ENCODE results near the gene UPF1. TPM values are rescaled to one million over a fixed set of nuclear protein-coding genes. Genes with fewer than 3 reads are reported as not detected.
"Not testable (repeated sequence)": the region's sequence is repeated elsewhere in the genome, so short reads cannot be mapped to it uniquely, and the experiment has no call there.

The UPF1 gene
- total and polyA plus RNA-seq, 11 donors: 27.5 to 84.4 (median 38.3) TPM

DNA sequence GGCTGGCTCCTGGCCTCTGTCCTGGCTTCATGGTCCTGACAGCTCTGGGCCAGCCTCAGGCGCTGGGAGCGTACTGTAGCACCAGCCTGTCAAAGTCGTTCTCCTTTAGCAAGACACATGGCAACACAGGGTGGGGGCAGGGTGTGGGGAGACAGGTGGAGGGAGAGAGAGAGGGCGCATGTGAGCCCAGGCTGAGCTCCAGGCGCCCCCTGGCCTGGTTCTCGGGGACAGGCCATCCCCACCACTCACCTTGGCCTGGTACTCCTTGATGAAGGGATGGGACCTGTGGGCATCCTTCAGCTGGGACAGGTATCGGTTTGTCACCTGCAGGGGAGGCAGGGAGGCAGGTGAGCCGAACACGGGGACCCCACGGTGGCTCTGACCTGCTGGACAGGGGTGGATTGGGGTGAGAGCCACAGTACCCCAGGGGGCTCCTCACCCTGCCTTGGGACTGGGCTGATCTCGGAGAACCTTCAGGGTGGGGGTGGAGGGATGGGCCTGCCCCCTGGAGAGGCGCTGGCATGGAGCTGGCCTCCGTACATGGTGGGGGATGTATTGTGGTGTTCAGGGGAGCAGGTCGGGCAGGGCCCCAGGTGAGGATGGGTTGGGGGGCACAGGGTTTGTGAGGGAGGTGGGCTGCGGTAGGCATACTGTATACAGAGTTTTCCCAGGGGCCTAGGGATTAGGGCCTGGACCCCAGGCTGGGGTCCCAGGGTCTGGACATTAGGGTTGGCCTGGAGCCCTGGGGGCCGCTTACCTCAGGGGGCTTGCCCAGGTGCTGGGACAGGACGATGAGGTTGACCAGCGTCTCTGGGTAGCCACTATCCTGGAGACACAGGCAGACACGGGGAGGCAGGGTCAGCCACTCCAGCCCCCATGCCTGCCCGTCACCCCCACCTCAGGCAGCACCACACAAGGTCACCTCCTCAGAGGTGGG lies 68.1 kb downstream of the UPF1 start:
- no peak for ATAC-seq
- Histone ChIP-seq H3K27ac (no peak overlapping the region), H3K4me3 (no peak overlapping the region), H3K36me3 (peaks cover 0 to 52% (median 30%) of the 10 kb centered on the region in 9 donors), H3K27me3 (peaks cover 0 to 15% (median 4%) of the 10 kb centered on the region in 9 donors), H3K9me3 (no peaks in the 10 kb centered on the region), H3K4me1 (peaks cover 0 to 16% (median 7%) of the 10 kb centered on the region in 12 donors)
- DNase-seq: no peak
- 90 to 94% (median 91%) methylated on average over 16 to 20 of the region's 20 CpGs for WGBS, 4 donors
- intact Hi-C loops (cut with DNase I): loop anchor here in 2 of 10 donors (10.0 kb wide), 1 partner anchor 85 kb away; no protein-coding TSS in a partner anchor
- no peak for TF ChIP-seq POLR2A (IDR thresholded peaks at IDR 0.05)
- TF ChIP-seq, protein P1, sequence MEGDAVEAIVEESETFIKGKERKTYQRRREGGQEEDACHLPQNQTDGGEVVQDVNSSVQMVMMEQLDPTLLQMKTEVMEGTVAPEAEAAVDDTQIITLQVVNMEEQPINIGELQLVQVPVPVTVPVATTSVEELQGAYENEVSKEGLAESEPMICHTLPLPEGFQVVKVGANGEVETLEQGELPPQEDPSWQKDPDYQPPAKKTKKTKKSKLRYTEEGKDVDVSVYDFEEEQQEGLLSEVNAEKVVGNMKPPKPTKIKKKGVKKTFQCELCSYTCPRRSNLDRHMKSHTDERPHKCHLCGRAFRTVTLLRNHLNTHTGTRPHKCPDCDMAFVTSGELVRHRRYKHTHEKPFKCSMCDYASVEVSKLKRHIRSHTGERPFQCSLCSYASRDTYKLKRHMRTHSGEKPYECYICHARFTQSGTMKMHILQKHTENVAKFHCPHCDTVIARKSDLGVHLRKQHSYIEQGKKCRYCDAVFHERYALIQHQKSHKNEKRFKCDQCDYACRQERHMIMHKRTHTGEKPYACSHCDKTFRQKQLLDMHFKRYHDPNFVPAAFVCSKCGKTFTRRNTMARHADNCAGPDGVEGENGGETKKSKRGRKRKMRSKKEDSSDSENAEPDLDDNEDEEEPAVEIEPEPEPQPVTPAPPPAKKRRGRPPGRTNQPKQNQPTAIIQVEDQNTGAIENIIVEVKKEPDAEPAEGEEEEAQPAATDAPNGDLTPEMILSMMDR (IDR thresholded peaks at IDR 0.05): no peak

DNA sequence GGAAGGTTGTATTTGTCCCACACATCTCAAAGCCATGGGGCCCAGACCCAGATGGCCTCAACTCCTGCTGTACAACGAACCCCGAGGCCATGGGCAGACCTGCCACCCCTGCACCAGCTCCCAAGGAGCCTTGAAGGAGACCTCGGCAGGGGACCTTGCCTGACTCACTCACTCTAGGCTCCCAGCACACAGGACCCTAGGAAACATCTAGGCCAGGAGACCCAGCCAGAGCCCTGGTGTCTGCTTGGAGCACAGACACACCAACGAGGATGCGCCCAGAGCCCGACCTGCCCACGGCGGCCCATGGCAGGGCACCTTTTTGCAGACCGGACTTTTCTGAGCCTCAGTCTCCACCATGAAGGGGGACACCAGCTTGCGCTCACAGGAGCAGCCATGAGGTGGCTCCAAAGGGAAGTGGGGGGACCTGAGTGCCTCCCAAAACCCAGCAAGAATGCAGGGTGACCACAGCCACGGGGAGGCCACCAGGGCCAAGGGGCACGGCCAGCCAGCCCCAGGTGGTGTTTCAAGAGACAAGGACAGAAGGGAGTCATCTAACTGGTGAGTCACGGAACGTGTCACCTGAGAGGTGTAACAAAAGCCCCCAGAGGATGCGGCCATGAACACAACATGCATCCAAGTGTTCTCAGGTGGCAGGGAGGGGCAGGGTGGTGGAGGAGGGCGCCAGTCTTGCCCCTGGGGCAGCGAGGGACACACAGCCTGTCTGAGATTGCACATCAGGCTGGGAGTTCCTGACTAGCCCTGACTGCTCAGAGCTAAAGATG lies 69.1 kb downstream of the UPF1 start:
- TF ChIP-seq, protein P1 (IDR thresholded peaks at IDR 0.05): no peak
- no peak for TF ChIP-seq POLR2A (IDR thresholded peaks at IDR 0.05)
- Histone ChIP-seq H3K9me3 (no peaks in the 10 kb centered on the region), H3K27ac (no peak overlapping the region), H3K4me1 (peaks cover 0 to 7% (median 0%) of the 10 kb centered on the region in 12 donors), H3K36me3 (peaks cover 0 to 62% (median 40%) of the 10 kb centered on the region in 9 donors), H3K4me3 (no peak overlapping the region), H3K27me3 (peaks cover 0 to 6% (median 0%) of the 10 kb centered on the region in 9 donors)
- ATAC-seq (no peak), DNase-seq (no peak)
- WGBS, 4 donors: 89 to 95% (median 91%) methylated on average over 15 to 17 of the region's 17 CpGs
- intact Hi-C loops (cut with DNase I): no loop called here

DNA sequence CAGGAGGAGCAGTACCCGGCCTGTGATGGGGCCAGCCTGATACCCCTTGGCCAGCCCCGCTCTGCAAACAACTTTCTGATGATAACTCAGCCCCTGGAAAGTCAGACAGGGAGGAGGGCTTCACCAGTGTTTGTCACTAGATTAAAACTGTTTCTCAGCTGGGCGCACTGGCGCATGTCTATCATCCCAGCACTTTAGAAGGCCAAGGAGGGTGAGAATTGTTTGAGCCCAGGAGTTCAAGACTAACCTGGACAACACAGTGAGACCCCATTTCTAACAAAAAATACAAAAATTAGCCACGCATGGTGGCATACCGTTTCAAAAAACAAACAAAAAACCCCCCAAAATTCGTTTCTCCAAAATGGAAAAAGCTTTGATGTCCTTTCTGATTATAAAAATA lies 69.7 kb downstream of the UPF1 start:
- H3K36me3 ChIP-seq: peaks cover 0 to 68% (median 46%) of the 10 kb centered on the region in 9 donors
- no peak overlapping the region for H3K4me3 ChIP-seq
- no peak for DNase-seq
- 92 to 97% (median 95%) methylated on average over 6 to 7 of the region's 7 CpGs for WGBS, 4 donors
- no peaks in the 10 kb centered on the region for H3K9me3 ChIP-seq
- H3K27me3 ChIP-seq: peaks cover 0 to 3% (median 0%) of the 10 kb centered on the region in 9 donors
- no peak for ATAC-seq
- TF ChIP-seq POLR2A (IDR thresholded peaks at IDR 0.05): no peak
- TF ChIP-seq, protein P1 (IDR thresholded peaks at IDR 0.05): no peak
- intact Hi-C loops (cut with DNase I): no loop called here
- no peak overlapping the region for H3K27ac ChIP-seq
- H3K4me1 ChIP-seq: peaks cover 0 to 2% (median 0%) of the 10 kb centered on the region in 12 donors

DNA sequence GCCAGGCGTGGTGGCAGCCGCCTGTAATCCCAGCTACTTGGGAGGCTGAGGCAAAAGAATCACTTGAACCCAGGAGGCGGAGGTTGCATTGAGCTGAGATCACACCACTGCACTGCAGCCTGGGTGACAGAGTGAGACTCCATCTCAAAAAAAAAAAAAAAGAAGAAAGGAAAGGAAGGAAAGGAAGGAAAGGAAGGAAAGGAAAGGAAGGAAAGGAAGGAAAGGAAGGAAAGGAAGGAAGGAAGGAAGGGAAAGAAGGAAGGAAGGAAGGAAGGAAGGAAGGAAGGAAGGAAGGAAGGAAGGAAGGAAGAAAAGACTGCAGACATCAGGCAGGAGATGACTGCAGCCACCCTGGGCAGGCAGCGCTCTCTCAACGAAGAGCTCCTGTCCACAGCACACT lies 70.8 kb downstream of the UPF1 start:
- H3K36me3 ChIP-seq: peaks cover 0 to 78% (median 54%) of the 10 kb centered on the region in 9 donors
- DNase-seq; H3K27ac ChIP-seq; ATAC-seq; intact Hi-C loops (cut with DNase I); H3K9me3 ChIP-seq; H3K4me1 ChIP-seq; H3K4me3 ChIP-seq; H3K27me3 ChIP-seq: not testable (repeated sequence)
- 93 to 98% (median 96%) methylated on average over 4 to 5 of the region's 5 CpGs for WGBS, 4 donors

Data from heart left ventricle (tissue), 16 donors.